DOHH2 (cell line): Measurements from ENCODE around the gene POR.
"Not testable (repeated sequence)": the region's sequence is repeated elsewhere in the genome, so short reads cannot be mapped to it uniquely, and the experiment has no call there.

Source experiments
- H3F3A ChIP-seq: fragments of 200-600 bp; sonication (generic), shearing (Covaris generic); 2 replicates; pipeline ENCODE4 v1.6.0; 2016; ENCODE audit warnings: antibody characterized with exemption, mild to moderate bottlenecking; ENCODE audit not compliant: control insufficient read depth, insufficient read depth
- H3K27ac ChIP-seq: fragments of 200-600 bp; sonication (generic); 2 replicates; pipeline ENCODE4 v1.5.1; 2014; ENCODE audit warnings: low read depth, mild to moderate bottlenecking, low read length, moderate library complexity
- H3K27me3 ChIP-seq: fragments of 200-600 bp; sonication (generic); 2 replicates; pipeline ENCODE4 v1.6.1; 2014; ENCODE audit warnings: mild to moderate bottlenecking, low read length, mixed read lengths; ENCODE audit not compliant: control insufficient read depth
- H3K36me3 ChIP-seq: fragments of 200-600 bp; sonication (generic); 2 replicates; pipeline ENCODE4 v1.6.1; 2014; ENCODE audit warnings: mild to moderate bottlenecking, low read length, moderate library complexity, mixed read lengths; ENCODE audit not compliant: control insufficient read depth
- H3K4me1 ChIP-seq: fragments of 200-600 bp; sonication (generic); 2 replicates; pipeline ENCODE4 v1.6.1; 2014; ENCODE audit warnings: mild to moderate bottlenecking, low read length, mixed read lengths; ENCODE audit not compliant: control insufficient read depth
- H3K4me2 ChIP-seq: fragments of 200-600 bp; sonication (generic); 2 replicates; pipeline ENCODE4 v1.6.0; 2014; ENCODE audit warnings: mild to moderate bottlenecking, low read length, moderate library complexity
- H3K4me3 ChIP-seq: fragments of 200-600 bp; sonication (generic); 2 replicates; pipeline ENCODE4 v1.5.1; 2014; ENCODE audit warnings: mild to moderate bottlenecking, low read length, mixed read lengths
- H3K79me2 ChIP-seq: fragments of 200-600 bp; sonication (generic); 2 replicates; pipeline ENCODE4 v1.6.1; 2014; ENCODE audit warnings: mild to moderate bottlenecking, low read length, mixed read lengths; ENCODE audit not compliant: control insufficient read depth
- H3K9me2 ChIP-seq: fragments of 200-600 bp; sonication (generic); replicated peaks from 2 replicates; pipeline ENCODE4 v1.6.1; 2014; ENCODE audit warnings: mild to moderate bottlenecking, low read length, mixed read lengths; ENCODE audit not compliant: control insufficient read depth
- H3K9me3 ChIP-seq: fragments of 200-600 bp; sonication (generic); 2 replicates; pipeline ENCODE4 v1.6.1; 2014; ENCODE audit warnings: antibody characterized with exemption, low read length, mixed read lengths; ENCODE audit not compliant: control insufficient read depth, insufficient read depth
- H4K20me1 ChIP-seq: fragments of 200-600 bp; sonication (generic); 2 replicates; pipeline ENCODE4 v1.6.0; 2014; ENCODE audit warnings: low read depth, mild to moderate bottlenecking, antibody characterized with exemption, low read length, moderate library complexity; ENCODE audit not compliant: control insufficient read depth, insufficient read depth
- EZH2phosphoT487 ChIP-seq: fragments of 200-600 bp; sonication (generic); IDR thresholded peaks from 2 replicates; pipeline ENCODE4 v1.6.1; 2017; ENCODE audit warnings: borderline replicate concordance, mild to moderate bottlenecking, antibody characterized with exemption, low read length, moderate library complexity, mixed read lengths
- TF ChIP-seq, protein P1 (sequence below): fragments of 200-600 bp; sonication (generic); IDR thresholded peaks from one replicate; pipeline ENCODE4 v1.5.1; 2014; ENCODE audit warnings: antibody characterized with exemption, mild to moderate bottlenecking, low read depth, low read length; ENCODE audit not compliant: poor library complexity, severe bottlenecking

POR gene

GRCh38 chr7:75881436-75882095 is 33.4 kb upstream of the POR start:
- Histone ChIP-seq H3F3A (no peaks in the 10 kb centered on the region), H3K9me3 (no peaks in the 10 kb centered on the region), H3K9me2 (no peaks in the 10 kb centered on the region), H3K4me2 (no peak overlapping the region), H3K4me3 (no peak overlapping the region), H3K36me3 (peaks cover 38% of the 10 kb centered on the region), H3K27ac (no peak overlapping the region), H4K20me1 (no peaks in the 10 kb centered on the region), H3K4me1 (peaks cover 19% of the 10 kb centered on the region), H3K27me3 (no peaks in the 10 kb centered on the region), H3K79me2 (peaks cover 13% of the 10 kb centered on the region)
- TF ChIP-seq, protein P1, sequence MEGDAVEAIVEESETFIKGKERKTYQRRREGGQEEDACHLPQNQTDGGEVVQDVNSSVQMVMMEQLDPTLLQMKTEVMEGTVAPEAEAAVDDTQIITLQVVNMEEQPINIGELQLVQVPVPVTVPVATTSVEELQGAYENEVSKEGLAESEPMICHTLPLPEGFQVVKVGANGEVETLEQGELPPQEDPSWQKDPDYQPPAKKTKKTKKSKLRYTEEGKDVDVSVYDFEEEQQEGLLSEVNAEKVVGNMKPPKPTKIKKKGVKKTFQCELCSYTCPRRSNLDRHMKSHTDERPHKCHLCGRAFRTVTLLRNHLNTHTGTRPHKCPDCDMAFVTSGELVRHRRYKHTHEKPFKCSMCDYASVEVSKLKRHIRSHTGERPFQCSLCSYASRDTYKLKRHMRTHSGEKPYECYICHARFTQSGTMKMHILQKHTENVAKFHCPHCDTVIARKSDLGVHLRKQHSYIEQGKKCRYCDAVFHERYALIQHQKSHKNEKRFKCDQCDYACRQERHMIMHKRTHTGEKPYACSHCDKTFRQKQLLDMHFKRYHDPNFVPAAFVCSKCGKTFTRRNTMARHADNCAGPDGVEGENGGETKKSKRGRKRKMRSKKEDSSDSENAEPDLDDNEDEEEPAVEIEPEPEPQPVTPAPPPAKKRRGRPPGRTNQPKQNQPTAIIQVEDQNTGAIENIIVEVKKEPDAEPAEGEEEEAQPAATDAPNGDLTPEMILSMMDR: no peak
- no peak for TF ChIP-seq EZH2phosphoT487

- not testable (repeated sequence) for H3F3A ChIP-seq, H3K9me2 ChIP-seq, H3K4me3 ChIP-seq, H3K27me3 ChIP-seq, H4K20me1 ChIP-seq, H3K9me3 ChIP-seq, H3K4me2 ChIP-seq, H3K27ac ChIP-seq
- peaks cover 42% of the 10 kb centered on the region for H3K36me3 ChIP-seq
- H3K4me1 ChIP-seq: peaks cover 14% of the 10 kb centered on the region
- H3K79me2 ChIP-seq: peaks cover 13% of the 10 kb centered on the region
Measured at GRCh38 chr7:75883265-75883824, 31.6 kb upstream of the POR start.

DNA sequence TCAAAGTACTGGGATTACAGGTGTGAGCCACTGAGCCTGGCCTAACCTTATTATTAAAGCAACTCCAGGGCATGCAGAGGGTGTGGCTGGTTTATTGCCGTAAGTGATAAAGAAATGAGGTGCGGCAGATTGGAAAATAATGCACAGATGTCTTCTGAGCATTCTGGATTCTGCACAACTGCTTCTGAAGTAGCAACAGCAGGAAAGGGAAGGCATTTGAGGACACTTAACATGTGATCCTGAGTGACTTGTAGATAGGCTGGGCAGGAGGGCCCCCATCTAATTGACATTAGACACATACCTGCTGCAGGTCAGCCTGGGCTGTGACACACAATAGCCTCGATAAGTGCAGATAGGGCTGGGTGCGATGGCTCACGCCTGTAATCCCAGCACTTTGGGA is 30.5 kb upstream of the POR start:
- no peak overlapping the region for H3K27ac ChIP-seq
- no peaks in the 10 kb centered on the region for H3K9me3 ChIP-seq
- H3K4me3 ChIP-seq: no peak overlapping the region
- peaks cover 42% of the 10 kb centered on the region for H3K36me3 ChIP-seq
- H3K4me1 ChIP-seq: peaks cover 9% of the 10 kb centered on the region
- no peaks in the 10 kb centered on the region for H3K27me3 ChIP-seq
- no peaks in the 10 kb centered on the region for H3K9me2 ChIP-seq
- no peaks in the 10 kb centered on the region for H3F3A ChIP-seq
- peaks cover 9% of the 10 kb centered on the region for H3K79me2 ChIP-seq
- no peak for TF ChIP-seq EZH2phosphoT487
- TF ChIP-seq, protein P1: no peak
- H4K20me1 ChIP-seq: no peaks in the 10 kb centered on the region
- H3K4me2 ChIP-seq: no peak overlapping the region

DNA sequence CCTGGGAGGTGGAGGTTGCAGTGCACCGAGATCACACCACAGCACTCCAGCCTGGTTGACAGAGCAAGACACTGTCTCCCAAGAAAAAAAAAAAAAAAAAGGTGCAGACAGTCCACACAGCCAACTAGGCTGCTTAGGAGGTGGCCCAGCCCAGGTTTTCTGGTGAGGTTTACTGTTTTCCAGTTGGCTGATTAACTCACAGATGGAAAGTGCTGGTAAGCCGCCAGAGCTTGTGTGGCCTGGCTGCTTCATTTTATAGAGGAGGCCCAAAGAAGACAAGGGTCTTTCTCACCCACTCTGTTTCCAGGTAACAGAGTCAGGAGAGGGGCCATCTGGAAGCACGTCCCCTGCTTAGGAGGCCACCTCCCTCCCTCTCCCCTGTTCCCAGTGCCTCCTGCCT is 29.9 kb upstream of the POR start:
- H3K27me3 ChIP-seq: no peaks in the 10 kb centered on the region
- no peak overlapping the region for H3K4me3 ChIP-seq
- no peak overlapping the region for H3K27ac ChIP-seq
- peaks cover 5% of the 10 kb centered on the region; the same call in 1 of the 2 replicates for H3K79me2 ChIP-seq
- no peaks in the 10 kb centered on the region for H3K9me2 ChIP-seq
- TF ChIP-seq, protein P1: no peak
- no peak for TF ChIP-seq EZH2phosphoT487
- H3K9me3 ChIP-seq: no peaks in the 10 kb centered on the region
- H3K36me3 ChIP-seq: peaks cover 42% of the 10 kb centered on the region
- peaks cover 3% of the 10 kb centered on the region for H3K4me1 ChIP-seq
- H3K4me2 ChIP-seq: no peak overlapping the region
- H4K20me1 ChIP-seq: no peaks in the 10 kb centered on the region
- no peaks in the 10 kb centered on the region for H3F3A ChIP-seq
